ENCODE data around the gene WNT10A. TPM values are rescaled to one million over a fixed set of nuclear protein-coding genes. Genes with fewer than 3 reads are reported as not detected.

WNT10A gene
- total and polyA plus RNA-seq, 10 of the 15 experiments (the other 5 are each of a cell fraction or from before 2014, with no cell fraction given) = 0.61 to 45.0 (median 6.9) TPM

GRCh38 chr2:218908721-218909619 is 28.3 kb downstream of the WNT10A start (continued):
- TF ChIP-seq, protein P1, sequence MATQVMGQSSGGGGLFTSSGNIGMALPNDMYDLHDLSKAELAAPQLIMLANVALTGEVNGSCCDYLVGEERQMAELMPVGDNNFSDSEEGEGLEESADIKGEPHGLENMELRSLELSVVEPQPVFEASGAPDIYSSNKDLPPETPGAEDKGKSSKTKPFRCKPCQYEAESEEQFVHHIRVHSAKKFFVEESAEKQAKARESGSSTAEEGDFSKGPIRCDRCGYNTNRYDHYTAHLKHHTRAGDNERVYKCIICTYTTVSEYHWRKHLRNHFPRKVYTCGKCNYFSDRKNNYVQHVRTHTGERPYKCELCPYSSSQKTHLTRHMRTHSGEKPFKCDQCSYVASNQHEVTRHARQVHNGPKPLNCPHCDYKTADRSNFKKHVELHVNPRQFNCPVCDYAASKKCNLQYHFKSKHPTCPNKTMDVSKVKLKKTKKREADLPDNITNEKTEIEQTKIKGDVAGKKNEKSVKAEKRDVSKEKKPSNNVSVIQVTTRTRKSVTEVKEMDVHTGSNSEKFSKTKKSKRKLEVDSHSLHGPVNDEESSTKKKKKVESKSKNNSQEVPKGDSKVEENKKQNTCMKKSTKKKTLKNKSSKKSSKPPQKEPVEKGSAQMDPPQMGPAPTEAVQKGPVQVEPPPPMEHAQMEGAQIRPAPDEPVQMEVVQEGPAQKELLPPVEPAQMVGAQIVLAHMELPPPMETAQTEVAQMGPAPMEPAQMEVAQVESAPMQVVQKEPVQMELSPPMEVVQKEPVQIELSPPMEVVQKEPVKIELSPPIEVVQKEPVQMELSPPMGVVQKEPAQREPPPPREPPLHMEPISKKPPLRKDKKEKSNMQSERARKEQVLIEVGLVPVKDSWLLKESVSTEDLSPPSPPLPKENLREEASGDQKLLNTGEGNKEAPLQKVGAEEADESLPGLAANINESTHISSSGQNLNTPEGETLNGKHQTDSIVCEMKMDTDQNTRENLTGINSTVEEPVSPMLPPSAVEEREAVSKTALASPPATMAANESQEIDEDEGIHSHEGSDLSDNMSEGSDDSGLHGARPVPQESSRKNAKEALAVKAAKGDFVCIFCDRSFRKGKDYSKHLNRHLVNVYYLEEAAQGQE (IDR thresholded peaks at IDR 0.05; ENCODE audit: low read depth, low read length) = no peak
- TF ChIP-seq YY1 (IDR thresholded peaks at IDR 0.05; ENCODE audit: low read depth, low read length) = peak; percentile 35; the same call in 1 of the 2 replicates
- no peak for TF ChIP-seq KDM1A (IDR thresholded peaks at IDR 0.05; ENCODE audit: borderline replicate concordance)
- peak; percentile 98 for TF ChIP-seq RCOR1 (conservative IDR thresholded peaks at IDR 0.05; ENCODE audit: low read depth, low read length)
- 0 out of 2 replicates have a peak, but pooled peaks have one; percentile 14 for TF ChIP-seq BCL11A (IDR thresholded peaks at IDR 0.05; ENCODE audit: low read depth, low read length)
- TF ChIP-seq RELA (IDR thresholded peaks at IDR 0.05; ENCODE audit: borderline replicate concordance, partially characterized antibody) = peak; percentile 22
- TF ChIP-seq RELB (IDR thresholded peaks at IDR 0.05; ENCODE audit: low read depth) = 0 out of 2 replicates have a peak, but pooled peaks have one; percentile 43
- TF ChIP-seq KLF5 (IDR thresholded peaks at IDR 0.05; ENCODE audit: partially characterized antibody) = no peak
- peak; percentile 57 for TF ChIP-seq TAF1 (IDR thresholded peaks at IDR 0.05; ENCODE audit: borderline replicate concordance, low read depth, low read length)
- TF ChIP-seq E2F4 (IDR thresholded peaks at IDR 0.05; ENCODE audit: low read depth, low read length) = peak; percentile 99
- TF ChIP-seq ZNF274 (IDR thresholded peaks at IDR 0.05; ENCODE audit: insufficient read depth, insufficient read length) = no peak
- peak; percentile 55; the same call in 1 of the 2 replicates for TF ChIP-seq POLR2AphosphoS5 (IDR thresholded peaks at IDR 0.05; ENCODE audit: low read length)
- TF ChIP-seq GATAD2B (conservative IDR thresholded peaks at IDR 0.05; ENCODE audit: low read depth) = peak; percentile 84

Data from GM12878 (cell line).